Measurements from ENCODE around the gene SEMA7A. TPM values are rescaled to one million over a fixed set of nuclear protein-coding genes. Genes with fewer than 3 reads are reported as not detected.
A peak's percentile ranks its signal among the peaks of the same experiment; 100 is the strongest.
"Not testable (repeated sequence)": the region's sequence is repeated elsewhere in the genome, so short reads cannot be mapped to it uniquely, and the experiment has no call there.

The SEMA7A gene
- total RNA-seq, 2 experiments from 2014 or later, result 48.8 to 51.4 TPM

GRCh38 chr15:74395319-74396145, 38.2 kb downstream of the SEMA7A start:
- peak overlapping the region; percentile 97 for H3K27ac Mint-ChIP-seq
- peaks cover 86% of the 10 kb centered on the region for H3K4me1 Mint-ChIP-seq
- peaks cover 3% of the 10 kb centered on the region for H3K36me3 Mint-ChIP-seq
- no peaks in the 10 kb centered on the region for H3K9me3 Mint-ChIP-seq
- no peak overlapping the region for H3K4me3 Mint-ChIP-seq
- no peak for DNase-seq
- H3K27me3 Mint-ChIP-seq, result no peaks in the 10 kb centered on the region

DNA sequence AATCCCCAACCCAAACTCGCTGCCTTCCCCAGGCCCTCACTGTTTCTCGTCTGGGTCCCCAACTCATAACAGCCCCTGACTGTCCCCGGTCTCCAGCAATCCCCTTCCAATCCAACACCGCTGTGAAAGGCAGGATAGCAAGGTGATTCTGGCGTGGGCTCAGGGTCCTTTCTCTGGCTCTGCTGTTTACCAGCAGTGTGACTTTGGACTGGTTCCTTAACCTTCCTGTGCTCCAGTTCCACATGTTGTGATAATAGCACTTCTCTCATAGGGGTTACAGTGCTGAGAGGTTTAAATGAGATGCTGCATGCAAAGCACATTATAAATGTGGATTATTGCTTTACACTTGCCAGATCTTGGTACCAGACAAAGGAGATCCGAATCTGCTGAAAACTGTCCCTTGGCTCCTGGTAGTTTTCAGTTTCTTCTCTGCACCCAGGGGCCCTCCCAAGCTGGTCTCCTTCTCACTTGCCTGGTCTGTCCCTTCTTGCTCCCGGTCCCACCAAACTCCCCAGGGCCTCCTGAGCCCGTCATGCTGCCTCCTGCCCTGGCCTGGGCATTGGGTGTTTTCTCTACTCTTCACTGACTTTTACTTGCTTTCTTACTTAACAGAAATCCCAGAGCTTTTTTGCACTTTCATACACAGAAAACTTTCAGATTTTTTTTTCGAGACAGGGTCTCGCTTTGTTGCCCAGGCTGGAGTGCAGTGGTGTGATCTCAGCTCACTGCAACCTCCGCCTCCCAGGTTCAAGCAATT, 39.5 kb downstream of the SEMA7A start:
- H3K27me3 Mint-ChIP-seq, result no peaks in the 10 kb centered on the region
- no peak overlapping the region for H3K4me3 Mint-ChIP-seq
- H3K27ac Mint-ChIP-seq, result peak overlapping the region; percentile 2
- H3K36me3 Mint-ChIP-seq, result peaks cover 3% of the 10 kb centered on the region
- DNase-seq, result no peak
- no peaks in the 10 kb centered on the region for H3K9me3 Mint-ChIP-seq
- peaks cover 82% of the 10 kb centered on the region for H3K4me1 Mint-ChIP-seq

- Mint-ChIP-seq H3K27ac (peak overlapping the region; percentile 84), H3K9me3 (no peaks in the 10 kb centered on the region), H3K4me1 (peaks cover 81% of the 10 kb centered on the region), H3K36me3 (peaks cover 3% of the 10 kb centered on the region), H3K27me3 (no peaks in the 10 kb centered on the region), H3K4me3 (no peak overlapping the region)
- no peak for DNase-seq
Measured at GRCh38 chr15:74393423-74393822, 40.3 kb downstream of the SEMA7A start.

- H3K4me3 Mint-ChIP-seq, result no peak overlapping the region
- H3K27ac Mint-ChIP-seq, result peak overlapping the region; percentile 84
Measured at GRCh38 chr15:74392902-74393301, 40.9 kb downstream of the SEMA7A start.

DNA sequence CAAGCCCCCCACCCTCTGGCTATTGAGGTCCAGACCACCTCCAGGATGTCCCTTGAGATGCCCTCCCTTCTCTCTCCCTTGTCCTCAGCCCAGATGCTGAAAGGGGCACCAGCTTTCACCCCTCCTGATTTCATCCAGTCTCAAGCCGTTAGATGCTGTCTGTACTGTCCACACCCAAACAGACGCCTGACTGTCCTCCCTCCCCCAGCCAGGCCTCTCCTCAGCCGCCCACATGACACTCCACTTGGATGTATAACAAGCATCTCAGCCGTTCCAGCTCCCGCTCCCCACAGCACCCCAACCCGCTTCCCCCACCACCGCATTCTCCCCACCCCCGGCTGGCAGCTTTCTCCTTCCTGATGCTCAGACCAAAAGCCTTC, 41.3 kb downstream of the SEMA7A start:
- no peak overlapping the region for H3K4me3 Mint-ChIP-seq
- H3K27ac Mint-ChIP-seq, result peak overlapping the region; percentile 84
- H3K4me1 Mint-ChIP-seq, result peaks cover 74% of the 10 kb centered on the region

More at GRCh38 chr15:74392902-74393301, 40.9 kb downstream of the SEMA7A start:
- Mint-ChIP-seq H3K27me3 (no peaks in the 10 kb centered on the region), H3K4me1 (peaks cover 76% of the 10 kb centered on the region), H3K9me3 (no peaks in the 10 kb centered on the region), H3K36me3 (peaks cover 3% of the 10 kb centered on the region)
- no peak for DNase-seq

DNA sequence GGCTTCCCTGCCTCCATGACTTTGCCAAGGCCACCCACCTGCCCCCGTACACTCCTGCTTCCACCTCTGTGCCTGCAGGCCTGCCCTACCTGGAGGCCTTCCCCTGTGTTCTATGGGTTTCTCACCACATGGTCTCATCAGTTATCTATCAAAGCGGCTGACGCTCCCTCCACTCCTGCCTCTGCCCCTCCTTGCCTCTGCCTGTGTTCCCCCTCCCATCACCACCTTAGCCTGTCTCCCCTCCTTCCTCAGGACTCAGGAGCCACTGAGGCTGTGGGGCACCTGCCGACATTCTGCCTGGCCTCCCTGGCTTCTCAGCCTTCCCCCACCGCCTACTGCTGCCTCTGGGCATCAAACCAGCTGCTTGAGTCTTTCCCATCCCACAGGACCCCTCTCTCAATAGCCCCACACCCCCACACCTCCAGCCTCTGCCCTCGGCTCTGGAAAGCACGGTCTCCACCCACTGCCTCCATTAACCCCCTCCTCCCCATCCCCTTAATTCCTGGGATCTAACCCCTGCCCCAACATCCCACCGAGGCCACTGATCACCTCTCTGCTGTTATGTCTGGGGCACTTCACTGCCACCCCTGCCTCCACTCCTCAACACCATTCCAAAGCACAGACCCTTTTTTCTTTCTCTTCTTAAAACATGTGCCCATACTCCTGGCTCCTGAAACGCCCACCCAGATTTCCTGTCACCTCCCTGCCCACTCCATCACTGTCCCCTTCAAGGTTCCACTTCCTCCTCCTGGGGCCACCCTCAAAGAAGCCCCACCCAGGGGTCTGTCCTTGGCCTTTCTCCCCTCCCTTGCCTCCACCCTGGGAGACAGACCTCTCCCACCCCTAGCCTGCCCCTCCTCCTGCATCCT, 41.9 kb downstream of the SEMA7A start:
- Mint-ChIP-seq H3K4me3 (no peak overlapping the region), H3K27ac (peak overlapping the region; percentile 84), H3K36me3 (peaks cover 3% of the 10 kb centered on the region), H3K4me1 (peaks cover 73% of the 10 kb centered on the region), H3K27me3 (no peaks in the 10 kb centered on the region), H3K9me3 (no peaks in the 10 kb centered on the region)
- no peak for DNase-seq

More for the DNA sequence above, 41.3 kb downstream of the SEMA7A start:
- Mint-ChIP-seq H3K9me3 (no peaks in the 10 kb centered on the region), H3K36me3 (peaks cover 3% of the 10 kb centered on the region), H3K27me3 (no peaks in the 10 kb centered on the region)
- DNase-seq, result no peak

DNA sequence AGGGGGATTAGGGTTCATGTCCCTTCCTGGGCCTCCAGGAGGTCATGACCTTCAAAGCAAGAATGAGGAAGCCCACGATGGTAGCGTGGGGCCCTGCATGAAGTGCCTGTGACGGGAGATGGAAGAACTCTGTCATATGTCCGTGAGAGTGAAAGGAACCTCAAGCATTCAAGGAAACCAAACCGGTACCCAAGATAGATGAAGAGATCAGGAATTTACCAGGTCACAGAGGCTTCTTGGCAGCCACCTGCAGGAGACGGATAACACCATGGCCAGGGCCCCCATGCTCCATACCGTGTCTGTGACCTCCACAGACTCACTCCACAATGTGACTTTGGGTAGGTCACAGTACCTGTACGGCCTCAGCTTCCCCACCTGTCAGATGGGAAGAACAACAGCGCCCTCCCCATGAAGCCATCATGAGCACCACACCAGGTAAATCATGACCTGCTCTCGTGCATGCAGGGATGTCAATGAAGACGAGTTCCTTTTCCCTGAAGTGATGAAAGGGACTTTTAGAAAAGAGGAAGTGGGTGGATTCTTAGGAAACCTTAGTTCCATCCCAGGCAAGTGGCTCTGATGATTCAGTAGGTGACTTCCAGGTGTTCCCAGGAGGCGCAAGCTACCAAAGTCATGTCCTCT, 43.0 kb downstream of the SEMA7A start:
- Mint-ChIP-seq H3K9me3 (no peaks in the 10 kb centered on the region), H3K4me3 (peak overlapping the region; percentile 0), H3K4me1 (peaks cover 69% of the 10 kb centered on the region), H3K27me3 (no peaks in the 10 kb centered on the region), H3K36me3 (peaks cover 3% of the 10 kb centered on the region), H3K27ac (peak overlapping the region; percentile 70)
- DNase-seq, result no peak

- Mint-ChIP-seq H3K4me1 (peaks cover 73% of the 10 kb centered on the region), H3K4me3 (peak overlapping the region; percentile 0), H3K27ac (peak overlapping the region; percentile 70)
- not testable (repeated sequence) for H3K9me3 Mint-ChIP-seq, H3K36me3 Mint-ChIP-seq, H3K27me3 Mint-ChIP-seq, DNase-seq
Measured at GRCh38 chr15:74390049-74390646, 43.6 kb downstream of the SEMA7A start.

GRCh38 chr15:74389241-74390048, 44.3 kb downstream of the SEMA7A start:
- Mint-ChIP-seq H3K9me3 (no peaks in the 10 kb centered on the region), H3K27ac (peak overlapping the region; percentile 72), H3K27me3 (no peaks in the 10 kb centered on the region), H3K4me3 (no peak overlapping the region), H3K4me1 (peaks cover 74% of the 10 kb centered on the region), H3K36me3 (peaks cover 3% of the 10 kb centered on the region)
- no peak for DNase-seq

GRCh38 chr15:74388363-74388951, 45.3 kb downstream of the SEMA7A start:
- DNase-seq, result no peak
- Mint-ChIP-seq H3K27me3 (no peaks in the 10 kb centered on the region), H3K27ac (no peak overlapping the region), H3K9me3 (no peaks in the 10 kb centered on the region), H3K36me3 (peaks cover 3% of the 10 kb centered on the region), H3K4me3 (no peak overlapping the region), H3K4me1 (peaks cover 74% of the 10 kb centered on the region)

DNA sequence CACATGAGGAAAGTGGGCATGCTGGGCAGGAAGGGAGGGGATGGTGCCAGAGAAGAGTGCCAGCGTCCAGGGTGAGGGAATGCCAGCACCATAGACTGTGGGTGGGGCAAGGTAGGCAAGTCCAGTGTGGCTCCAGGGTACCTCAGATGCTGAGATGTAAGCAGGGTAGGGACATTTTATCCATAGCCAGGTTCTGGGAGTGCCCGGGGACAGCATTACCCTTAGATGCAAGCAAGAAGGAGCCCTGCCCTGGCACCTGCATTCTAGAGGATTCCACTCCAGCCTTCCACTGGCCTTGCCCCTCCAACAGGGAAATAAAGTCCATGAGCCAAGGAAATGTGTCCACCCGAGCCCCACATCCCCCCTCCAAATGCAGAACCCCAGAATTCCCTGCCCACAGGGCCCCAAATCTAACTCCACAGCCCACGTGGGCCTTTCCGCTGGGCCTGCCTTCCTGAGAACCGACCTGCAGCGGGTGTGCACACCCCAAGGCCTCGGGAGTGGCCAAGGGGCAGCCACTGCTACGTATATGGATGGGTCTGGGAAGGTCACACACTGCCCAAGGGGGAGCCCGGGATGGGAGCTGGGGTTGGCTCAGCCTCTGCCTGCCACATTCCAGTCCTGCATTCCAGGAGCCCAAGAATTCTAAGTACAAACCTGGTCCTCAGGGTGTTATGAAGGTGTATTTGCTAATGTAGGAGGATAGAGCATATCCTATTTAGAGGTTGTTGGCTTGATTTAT, 46.0 kb downstream of the SEMA7A start:
- H3K9me3 Mint-ChIP-seq, result no peaks in the 10 kb centered on the region

DNA sequence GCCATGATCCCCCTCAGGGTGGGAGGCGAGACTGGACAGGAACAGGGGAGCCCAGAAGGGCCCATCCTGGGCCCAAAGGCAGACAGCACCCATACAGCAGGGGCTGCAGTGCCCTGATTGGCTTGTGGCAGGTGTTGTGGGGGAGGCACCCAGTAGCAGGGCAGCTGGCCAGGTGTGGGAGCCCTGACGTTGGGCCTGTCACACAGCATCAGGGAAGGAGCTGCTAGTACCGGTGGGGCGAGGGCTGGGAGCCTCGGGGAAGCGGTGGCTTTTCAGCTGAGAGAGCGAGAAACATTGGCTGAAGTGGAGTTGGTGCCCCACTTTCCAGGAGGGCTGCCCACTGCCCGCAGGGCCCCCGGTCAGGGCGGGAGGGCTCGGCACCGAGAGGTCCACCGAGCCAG, 46.6 kb downstream of the SEMA7A start:
- Mint-ChIP-seq H3K9me3 (no peaks in the 10 kb centered on the region), H3K27ac (peak overlapping the region; percentile 60), H3K4me1 (peaks cover 76% of the 10 kb centered on the region), H3K27me3 (no peaks in the 10 kb centered on the region), H3K36me3 (peaks cover 3% of the 10 kb centered on the region), H3K4me3 (no peak overlapping the region)
- DNase-seq, result no peak

More for the DNA sequence above, 46.0 kb downstream of the SEMA7A start:
- no peaks in the 10 kb centered on the region for H3K27me3 Mint-ChIP-seq
- no peak for DNase-seq
- peak overlapping the region; percentile 23 for H3K27ac Mint-ChIP-seq
- no peak overlapping the region for H3K4me3 Mint-ChIP-seq
- H3K36me3 Mint-ChIP-seq, result peaks cover 3% of the 10 kb centered on the region
- H3K4me1 Mint-ChIP-seq, result peaks cover 76% of the 10 kb centered on the region
